Measurements from ENCODE around the gene ALOX12B. TPM values are rescaled to one million over a fixed set of nuclear protein-coding genes. Genes with fewer than 3 reads are reported as not detected.

ALOX12B gene
- total and polyA plus RNA-seq, 2 of the 13 experiments (the other 11 are each of a cell fraction or from before 2014, with no cell fraction given): 0.13 TPM; not detected in 1

DNA sequence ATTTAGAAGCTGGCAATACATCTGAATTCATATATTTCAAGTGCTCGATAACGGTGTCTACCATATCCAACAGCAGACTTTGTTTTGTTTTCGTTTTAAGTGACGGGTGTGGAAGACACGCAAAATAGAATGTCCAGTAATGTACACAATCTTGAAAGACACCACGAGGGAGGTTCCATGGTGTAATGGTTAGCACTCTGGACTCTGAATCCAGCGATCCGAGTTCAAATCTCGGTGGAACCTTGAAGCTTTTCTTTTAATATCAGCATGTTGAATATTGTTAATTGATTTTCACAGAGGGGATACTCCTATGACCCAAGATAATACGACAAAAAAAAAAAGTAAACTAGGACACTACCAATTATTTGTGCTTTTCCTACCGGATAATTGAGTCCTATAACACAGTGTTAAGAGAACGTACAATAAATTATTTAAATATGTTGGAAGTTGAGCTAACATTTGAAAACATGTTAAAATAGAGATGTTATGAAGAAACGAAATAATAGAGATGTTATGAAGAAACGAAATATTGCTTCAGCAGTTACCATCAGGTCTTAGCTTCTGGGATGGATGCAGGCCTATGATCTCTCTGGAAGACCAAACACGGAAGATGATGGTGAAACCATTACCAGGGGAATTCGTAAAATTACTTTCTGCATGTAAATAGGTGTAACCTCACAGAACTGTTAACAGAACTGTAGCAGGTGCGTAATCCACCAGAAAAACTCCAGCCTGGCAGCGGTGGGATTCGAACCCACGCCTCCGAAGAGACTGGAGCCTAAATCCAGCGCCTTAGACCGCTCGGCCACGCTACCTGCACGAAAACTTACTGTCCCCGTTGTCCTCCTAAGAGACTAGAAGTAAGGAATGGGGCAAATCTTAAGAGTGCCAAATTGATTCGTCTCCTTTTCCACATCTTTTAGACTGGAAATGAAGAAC, 32.3 kb upstream of the ALOX12B start (continued):
- TF ChIP-seq, protein P1, sequence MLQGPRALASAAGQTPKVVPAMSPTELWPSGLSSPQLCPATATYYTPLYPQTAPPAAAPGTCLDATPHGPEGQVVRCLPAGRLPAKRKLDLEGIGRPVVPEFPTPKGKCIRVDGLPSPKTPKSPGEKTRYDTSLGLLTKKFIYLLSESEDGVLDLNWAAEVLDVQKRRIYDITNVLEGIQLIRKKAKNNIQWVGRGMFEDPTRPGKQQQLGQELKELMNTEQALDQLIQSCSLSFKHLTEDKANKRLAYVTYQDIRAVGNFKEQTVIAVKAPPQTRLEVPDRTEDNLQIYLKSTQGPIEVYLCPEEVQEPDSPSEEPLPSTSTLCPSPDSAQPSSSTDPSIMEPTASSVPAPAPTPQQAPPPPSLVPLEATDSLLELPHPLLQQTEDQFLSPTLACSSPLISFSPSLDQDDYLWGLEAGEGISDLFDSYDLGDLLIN (CRISPR knock-in tag; IDR thresholded peaks at IDR 0.05; ENCODE audit: borderline replicate concordance): no peak; the same call in 1 of the 2 replicates
- peak; percentile 57 for TF ChIP-seq ZMAT3 (CRISPR knock-in tag; conservative IDR thresholded peaks at IDR 0.05)
- TF ChIP-seq GABPB1 (CRISPR knock-in tag; IDR thresholded peaks at IDR 0.05): no peak; the same call in 1 of the 2 replicates
- no peak for TF ChIP-seq ZNF44 (CRISPR knock-in tag; IDR thresholded peaks at IDR 0.05)
- TF ChIP-seq ZNF180 (CRISPR knock-in tag; IDR thresholded peaks at IDR 0.05; ENCODE audit: borderline replicate concordance, low read depth): no peak
- no peak for TF ChIP-seq MAFG (CRISPR knock-in tag; IDR thresholded peaks at IDR 0.05)
- peak; percentile 73 for TF ChIP-seq TEAD3 (CRISPR knock-in tag; optimal IDR thresholded peaks at IDR 0.05; ENCODE audit: borderline replicate concordance)
- TF ChIP-seq, protein P2, sequence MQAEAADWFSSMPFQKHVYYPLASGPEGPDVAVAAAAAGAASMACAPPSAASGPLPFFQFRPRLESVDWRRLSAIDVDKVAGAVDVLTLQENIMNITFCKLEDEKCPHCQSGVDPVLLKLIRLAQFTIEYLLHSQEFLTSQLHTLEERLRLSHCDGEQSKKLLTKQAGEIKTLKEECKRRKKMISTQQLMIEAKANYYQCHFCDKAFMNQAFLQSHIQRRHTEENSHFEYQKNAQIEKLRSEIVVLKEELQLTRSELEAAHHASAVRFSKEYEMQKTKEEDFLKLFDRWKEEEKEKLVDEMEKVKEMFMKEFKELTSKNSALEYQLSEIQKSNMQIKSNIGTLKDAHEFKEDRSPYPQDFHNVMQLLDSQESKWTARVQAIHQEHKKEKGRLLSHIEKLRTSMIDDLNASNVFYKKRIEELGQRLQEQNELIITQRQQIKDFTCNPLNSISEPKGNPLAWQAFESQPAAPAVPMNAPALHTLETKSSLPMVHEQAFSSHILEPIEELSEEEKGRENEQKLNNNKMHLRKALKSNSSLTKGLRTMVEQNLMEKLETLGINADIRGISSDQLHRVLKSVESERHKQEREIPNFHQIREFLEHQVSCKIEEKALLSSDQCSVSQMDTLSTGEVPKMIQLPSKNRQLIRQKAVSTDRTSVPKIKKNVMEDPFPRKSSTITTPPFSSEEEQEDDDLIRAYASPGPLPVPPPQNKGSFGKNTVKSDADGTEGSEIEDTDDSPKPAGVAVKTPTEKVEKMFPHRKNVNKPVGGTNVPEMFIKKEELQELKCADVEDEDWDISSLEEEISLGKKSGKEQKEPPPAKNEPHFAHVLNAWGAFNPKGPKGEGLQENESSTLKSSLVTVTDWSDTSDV (CRISPR knock-in tag; IDR thresholded peaks at IDR 0.05): no peak
- TF ChIP-seq, protein P3, sequence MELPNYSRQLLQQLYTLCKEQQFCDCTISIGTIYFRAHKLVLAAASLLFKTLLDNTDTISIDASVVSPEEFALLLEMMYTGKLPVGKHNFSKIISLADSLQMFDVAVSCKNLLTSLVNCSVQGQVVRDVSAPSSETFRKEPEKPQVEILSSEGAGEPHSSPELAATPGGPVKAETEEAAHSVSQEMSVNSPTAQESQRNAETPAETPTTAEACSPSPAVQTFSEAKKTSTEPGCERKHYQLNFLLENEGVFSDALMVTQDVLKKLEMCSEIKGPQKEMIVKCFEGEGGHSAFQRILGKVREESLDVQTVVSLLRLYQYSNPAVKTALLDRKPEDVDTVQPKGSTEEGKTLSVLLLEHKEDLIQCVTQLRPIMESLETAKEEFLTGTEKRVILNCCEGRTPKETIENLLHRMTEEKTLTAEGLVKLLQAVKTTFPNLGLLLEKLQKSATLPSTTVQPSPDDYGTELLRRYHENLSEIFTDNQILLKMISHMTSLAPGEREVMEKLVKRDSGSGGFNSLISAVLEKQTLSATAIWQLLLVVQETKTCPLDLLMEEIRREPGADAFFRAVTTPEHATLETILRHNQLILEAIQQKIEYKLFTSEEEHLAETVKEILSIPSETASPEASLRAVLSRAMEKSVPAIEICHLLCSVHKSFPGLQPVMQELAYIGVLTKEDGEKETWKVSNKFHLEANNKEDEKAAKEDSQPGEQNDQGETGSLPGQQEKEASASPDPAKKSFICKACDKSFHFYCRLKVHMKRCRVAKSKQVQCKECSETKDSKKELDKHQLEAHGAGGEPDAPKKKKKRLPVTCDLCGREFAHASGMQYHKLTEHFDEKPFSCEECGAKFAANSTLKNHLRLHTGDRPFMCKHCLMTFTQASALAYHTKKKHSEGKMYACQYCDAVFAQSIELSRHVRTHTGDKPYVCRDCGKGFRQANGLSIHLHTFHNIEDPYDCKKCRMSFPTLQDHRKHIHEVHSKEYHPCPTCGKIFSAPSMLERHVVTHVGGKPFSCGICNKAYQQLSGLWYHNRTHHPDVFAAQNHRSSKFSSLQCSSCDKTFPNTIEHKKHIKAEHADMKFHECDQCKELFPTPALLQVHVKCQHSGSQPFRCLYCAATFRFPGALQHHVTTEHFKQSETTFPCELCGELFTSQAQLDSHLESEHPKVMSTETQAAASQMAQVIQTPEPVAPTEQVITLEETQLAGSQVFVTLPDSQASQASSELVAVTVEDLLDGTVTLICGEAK (IDR thresholded peaks at IDR 0.05): 0 out of 2 replicates have a peak, but pooled peaks have one; percentile 16
- TF ChIP-seq, protein P3 (CRISPR knock-in tag; IDR thresholded peaks at IDR 0.05): no peak
- TF ChIP-seq HES4 (CRISPR knock-in tag; IDR thresholded peaks at IDR 0.05; ENCODE audit: borderline replicate concordance): no peak
- no peak for TF ChIP-seq TOE1 (CRISPR knock-in tag; IDR thresholded peaks at IDR 0.05)
- TF ChIP-seq, protein P4, sequence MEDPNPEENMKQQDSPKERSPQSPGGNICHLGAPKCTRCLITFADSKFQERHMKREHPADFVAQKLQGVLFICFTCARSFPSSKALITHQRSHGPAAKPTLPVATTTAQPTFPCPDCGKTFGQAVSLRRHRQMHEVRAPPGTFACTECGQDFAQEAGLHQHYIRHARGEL (CRISPR knock-in tag; IDR thresholded peaks at IDR 0.05): no peak
- no peak for TF ChIP-seq RBM39 (IDR thresholded peaks at IDR 0.05; ENCODE audit: low read depth, low read length, poor library complexity, severe bottlenecking)

Data from HepG2 (cell line).